ENCODE data around the gene CORO2A.

The CORO2A gene

DNA sequence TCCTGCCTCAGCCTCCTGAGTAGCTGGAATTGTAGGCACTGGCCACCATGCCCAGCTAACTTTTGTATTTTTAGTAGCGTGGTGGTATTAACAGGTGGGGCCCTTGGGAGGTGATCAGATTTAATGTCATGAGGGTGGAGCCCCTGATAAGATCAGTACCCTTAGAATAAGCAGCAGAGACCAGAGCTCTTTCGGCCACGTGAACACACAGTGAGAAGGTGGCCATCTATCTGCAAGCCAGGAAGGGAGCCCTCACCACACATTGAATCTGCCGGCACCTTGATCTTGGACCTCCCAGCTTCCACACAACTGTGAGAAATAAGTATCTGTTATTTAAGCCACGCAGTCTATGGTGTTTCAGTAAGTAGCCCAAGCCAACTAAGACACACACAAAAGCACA lies 40.5 kb upstream of the CORO2A start:
- Histone ChIP-seq H3K27ac (ENCODE audit: insufficient read depth in 1 of 2, low read depth in 1 of 2, low read length in 2 of 2, poor library complexity in 1 of 2, severe bottlenecking in 2 of 2) (no peak overlapping the region), H3K36me3 (ENCODE audit: control insufficient read depth in 4 of 4, insufficient read depth in 4 of 4, low read length in 3 of 4) (peaks cover 0 to 59% (median 20%) of the 10 kb centered on the region in 4 experiments), H3K27me3 (replicated peaks in 2 of 5; ENCODE audit: control insufficient read depth in 4 of 5, insufficient read depth in 5 of 5, low read length in 4 of 5) (no peaks in the 10 kb centered on the region), H3K4me1 (ENCODE audit: control extremely low read depth in 1 of 4, control insufficient read depth in 4 of 4, insufficient read depth in 4 of 4, low read length in 3 of 4) (peaks cover 0 to 5% (median 0%) of the 10 kb centered on the region in 4 experiments), H3K4me3 (ENCODE audit: control insufficient read depth in 1 of 7, extremely low read depth in 1 of 7, insufficient read depth in 4 of 7, low read depth in 2 of 7, low read length in 6 of 7) (no peak overlapping the region), H3K9me3 (ENCODE audit: control extremely low read depth in 1 of 5, control insufficient read depth in 4 of 5, insufficient read depth in 2 of 5, low read depth in 1 of 5, low read length in 4 of 5) (no peaks in the 10 kb centered on the region)
- no peak for DNase-seq
- CTCF ChIA-PET, result interaction anchor here (1.0 to 3.2 kb wide), 6 partner anchors 9 to 114 kb away, joined by 3 to 9 read pairs (median 4); partner anchors contain the start of genes TBC1D2 and TRIM14
- WGBS (ENCODE audit: insufficient coverage), result 96% methylated on average over 4 of the region's 5 CpGs
- POLR2A ChIA-PET, result interaction anchor here (0.6 kb wide), 1 partner anchor 575 kb away, joined by 5 read pairs; no protein-coding TSS in a partner anchor

DNA sequence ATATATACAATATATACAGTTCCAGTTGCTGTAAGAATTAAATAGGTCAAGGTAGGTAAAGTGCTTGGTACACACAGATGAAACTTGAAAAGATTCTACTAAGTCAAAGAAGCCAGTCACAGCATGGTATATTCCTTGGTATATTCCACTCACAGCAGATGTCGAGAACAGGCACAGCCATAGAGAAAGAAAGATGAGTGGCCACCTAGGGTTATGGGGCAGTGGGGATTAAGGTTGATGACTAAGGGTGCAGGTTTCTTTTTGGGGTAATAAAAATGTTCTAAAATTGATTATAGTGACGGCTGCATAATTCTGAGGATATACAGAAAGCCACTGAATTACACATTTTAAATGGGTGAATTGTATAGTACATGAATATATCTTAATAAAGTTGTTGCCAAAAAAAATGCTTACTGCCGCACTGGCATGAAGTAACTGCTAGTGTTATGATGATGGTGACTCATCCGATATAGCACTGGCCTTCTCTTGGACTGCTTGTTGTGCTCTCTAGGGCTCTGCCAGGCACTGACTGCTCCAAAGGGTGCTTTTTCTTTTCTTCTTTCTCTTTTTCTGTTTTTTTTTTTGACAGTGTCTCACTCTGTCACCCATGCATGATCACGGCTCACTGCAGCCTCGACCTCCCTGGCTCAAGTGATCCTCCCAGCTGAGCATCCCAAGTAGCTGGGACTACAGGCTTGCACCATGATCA lies 39.5 kb upstream of the CORO2A start:
- CTCF ChIA-PET, result interaction anchor here (0.6 to 1.5 kb wide), 3 partner anchors 9 to 14 kb away, joined by 3 to 6 read pairs (median 4); no protein-coding TSS in a partner anchor

DNA sequence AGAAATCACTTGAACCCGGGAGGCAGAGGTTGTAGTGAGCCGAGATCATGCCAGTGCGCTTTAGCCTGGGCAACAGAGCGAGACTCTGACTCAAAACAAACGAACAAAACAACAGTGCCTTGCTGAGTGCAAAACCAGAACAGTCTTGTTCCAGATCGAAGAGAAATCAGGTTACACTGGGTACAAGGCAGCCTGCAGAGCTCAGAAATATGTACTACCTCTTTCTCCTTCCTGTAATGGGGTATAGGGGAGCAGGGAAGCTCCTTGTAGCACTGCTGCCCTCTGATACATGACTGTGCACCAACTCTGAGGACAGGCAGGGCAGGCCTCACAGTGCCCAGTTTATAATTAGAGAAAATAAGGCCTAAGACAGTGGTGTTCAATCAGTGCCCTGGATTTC lies 38.4 kb upstream of the CORO2A start:
- no peak for DNase-seq
- Histone ChIP-seq H3K27me3 (replicated peaks in 2 of 5; ENCODE audit: control insufficient read depth in 4 of 5, insufficient read depth in 5 of 5, low read length in 4 of 5) (no peaks in the 10 kb centered on the region), H3K36me3 (ENCODE audit: control insufficient read depth in 4 of 4, insufficient read depth in 4 of 4, low read length in 3 of 4) (peaks cover 3 to 78% (median 31%) of the 10 kb centered on the region in 4 experiments), H3K4me3 (ENCODE audit: control insufficient read depth in 1 of 7, extremely low read depth in 1 of 7, insufficient read depth in 4 of 7, low read depth in 2 of 7, low read length in 6 of 7) (no peak overlapping the region), H3K27ac (ENCODE audit: insufficient read depth in 1 of 2, low read depth in 1 of 2, low read length in 2 of 2, poor library complexity in 1 of 2, severe bottlenecking in 2 of 2) (no peak overlapping the region), H3K4me1 (ENCODE audit: control extremely low read depth in 1 of 4, control insufficient read depth in 4 of 4, insufficient read depth in 4 of 4, low read length in 3 of 4) (peaks cover 0 to 2% (median 0%) of the 10 kb centered on the region in 4 experiments), H3K9me3 (ENCODE audit: control extremely low read depth in 1 of 5, control insufficient read depth in 4 of 5, insufficient read depth in 2 of 5, low read depth in 1 of 5, low read length in 4 of 5) (no peaks in the 10 kb centered on the region)
- ChIA-PET POLR2A (no interaction called here), CTCF (interaction anchor here (1.8 kb wide), 1 partner anchor 11 kb away, joined by 12 read pairs; no protein-coding TSS in a partner anchor)
- WGBS (ENCODE audit: insufficient coverage), result 96% methylated on average over 5 of the region's 6 CpGs

More for the DNA sequence above, 39.5 kb upstream of the CORO2A start:
- Histone ChIP-seq H3K9me3 (ENCODE audit: control extremely low read depth in 1 of 5, control insufficient read depth in 4 of 5, insufficient read depth in 2 of 5, low read depth in 1 of 5, low read length in 4 of 5) (no peaks in the 10 kb centered on the region), H3K27me3 (replicated peaks in 2 of 5; ENCODE audit: control insufficient read depth in 4 of 5, insufficient read depth in 5 of 5, low read length in 4 of 5) (no peaks in the 10 kb centered on the region), H3K27ac (ENCODE audit: insufficient read depth in 1 of 2, low read depth in 1 of 2, low read length in 2 of 2, poor library complexity in 1 of 2, severe bottlenecking in 2 of 2) (no peak overlapping the region), H3K36me3 (ENCODE audit: control insufficient read depth in 4 of 4, insufficient read depth in 4 of 4, low read length in 3 of 4) (peaks cover 0 to 66% (median 24%) of the 10 kb centered on the region in 4 experiments), H3K4me3 (ENCODE audit: control insufficient read depth in 1 of 7, extremely low read depth in 1 of 7, insufficient read depth in 4 of 7, low read depth in 2 of 7, low read length in 6 of 7) (no peak overlapping the region), H3K4me1 (ENCODE audit: control extremely low read depth in 1 of 4, control insufficient read depth in 4 of 4, insufficient read depth in 4 of 4, low read length in 3 of 4) (peaks cover 0 to 2% (median 0%) of the 10 kb centered on the region in 4 experiments)
- 100% methylated on average over 3 of the region's 6 CpGs for WGBS (ENCODE audit: insufficient coverage)
- POLR2A ChIA-PET, result interaction anchor here (0.6 kb wide), 2 partner anchors 19 to 130 kb away, joined by 3 to 4 read pairs; no protein-coding TSS in a partner anchor
- no peak for DNase-seq

DNA sequence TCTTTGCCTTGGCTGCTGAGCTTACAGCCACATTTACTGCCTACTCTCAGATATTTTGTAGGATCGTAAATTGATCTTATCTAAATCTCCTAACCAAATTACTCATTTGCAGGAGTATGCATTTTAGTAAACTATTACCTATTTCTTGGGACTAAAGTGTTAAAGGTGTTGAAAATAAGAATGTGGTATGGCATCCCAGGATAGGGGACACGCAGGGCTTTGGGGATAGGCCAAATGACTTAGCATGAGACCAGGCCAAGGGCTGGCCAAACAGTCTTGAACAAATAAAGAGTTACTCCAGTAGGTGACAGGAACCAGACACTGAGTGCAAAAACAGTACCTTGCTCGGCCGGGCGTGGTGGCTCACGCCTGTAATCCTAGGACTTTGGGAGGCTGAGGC lies 37.9 kb upstream of the CORO2A start:
- H3K36me3 ChIP-seq (ENCODE audit: control insufficient read depth in 4 of 4, insufficient read depth in 4 of 4, low read length in 3 of 4), result peaks cover 3 to 79% (median 32%) of the 10 kb centered on the region in 4 experiments
- H3K27me3 ChIP-seq (replicated peaks in 2 of 5; ENCODE audit: control insufficient read depth in 4 of 5, insufficient read depth in 5 of 5, low read length in 4 of 5), result no peaks in the 10 kb centered on the region
- CTCF ChIA-PET, result interaction anchor here (1.3 to 2.1 kb wide), 3 partner anchors 12 to 25 kb away, joined by 4 to 12 read pairs (median 8); no protein-coding TSS in a partner anchor
- no peak overlapping the region for H3K27ac ChIP-seq (ENCODE audit: insufficient read depth in 1 of 2, low read depth in 1 of 2, low read length in 2 of 2, poor library complexity in 1 of 2, severe bottlenecking in 2 of 2)
- 97% methylated on average over 3 of the region's 6 CpGs for WGBS (ENCODE audit: insufficient coverage)
- H3K4me1 ChIP-seq (ENCODE audit: control extremely low read depth in 1 of 4, control insufficient read depth in 4 of 4, insufficient read depth in 4 of 4, low read length in 3 of 4), result peaks cover 0 to 2% (median 0%) of the 10 kb centered on the region in 4 experiments
- H3K4me3 ChIP-seq (ENCODE audit: control insufficient read depth in 1 of 7, extremely low read depth in 1 of 7, insufficient read depth in 4 of 7, low read depth in 2 of 7, low read length in 6 of 7), result no peak overlapping the region
- no peaks in the 10 kb centered on the region for H3K9me3 ChIP-seq (ENCODE audit: control extremely low read depth in 1 of 5, control insufficient read depth in 4 of 5, insufficient read depth in 2 of 5, low read depth in 1 of 5, low read length in 4 of 5)
- POLR2A ChIA-PET, result no interaction called here
- DNase-seq, result no peak

DNA sequence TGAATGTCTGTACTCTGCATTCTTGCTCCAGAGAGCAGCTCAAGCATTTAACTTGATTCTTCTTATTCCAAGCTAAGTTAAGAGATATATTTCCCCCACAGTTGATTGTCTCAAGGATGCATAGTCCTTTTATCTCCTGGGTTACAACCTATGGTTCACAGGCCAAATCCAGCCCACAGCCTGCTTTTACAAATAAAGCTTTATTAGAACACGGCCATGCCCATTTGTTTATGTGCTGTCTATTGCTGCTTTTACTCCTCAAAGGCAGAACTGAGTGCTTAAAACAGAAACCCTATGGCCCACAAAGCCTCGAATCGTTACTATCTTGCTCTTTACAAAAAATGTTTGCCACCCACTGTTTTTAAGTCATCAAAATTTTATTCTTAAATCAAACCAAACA lies 37.2 kb upstream of the CORO2A start:
- no peak for DNase-seq
- H3K36me3 ChIP-seq (ENCODE audit: control insufficient read depth in 4 of 4, insufficient read depth in 4 of 4, low read length in 3 of 4), result peaks cover 3 to 81% (median 32%) of the 10 kb centered on the region in 4 experiments
- CTCF ChIA-PET, result interaction anchor here (1.3 to 2.1 kb wide), 5 partner anchors 12 to 25 kb away, joined by 3 to 12 read pairs (median 5); no protein-coding TSS in a partner anchor
- POLR2A ChIA-PET, result no interaction called here
- H3K4me3 ChIP-seq (ENCODE audit: control insufficient read depth in 1 of 7, extremely low read depth in 1 of 7, insufficient read depth in 4 of 7, low read depth in 2 of 7, low read length in 6 of 7), result no peak overlapping the region
- H3K27ac ChIP-seq (ENCODE audit: insufficient read depth in 1 of 2, low read depth in 1 of 2, low read length in 2 of 2, poor library complexity in 1 of 2, severe bottlenecking in 2 of 2), result no peak overlapping the region
- H3K27me3 ChIP-seq (replicated peaks in 2 of 5; ENCODE audit: control insufficient read depth in 4 of 5, insufficient read depth in 5 of 5, low read length in 4 of 5), result no peaks in the 10 kb centered on the region
- peaks cover 0 to 2% (median 0%) of the 10 kb centered on the region in 4 experiments for H3K4me1 ChIP-seq (ENCODE audit: control extremely low read depth in 1 of 4, control insufficient read depth in 4 of 4, insufficient read depth in 4 of 4, low read length in 3 of 4)
- WGBS (ENCODE audit: insufficient coverage), result 100% methylated on average over 3 of the region's 3 CpGs
- H3K9me3 ChIP-seq (ENCODE audit: control extremely low read depth in 1 of 5, control insufficient read depth in 4 of 5, insufficient read depth in 2 of 5, low read depth in 1 of 5, low read length in 4 of 5), result no peaks in the 10 kb centered on the region

DNA sequence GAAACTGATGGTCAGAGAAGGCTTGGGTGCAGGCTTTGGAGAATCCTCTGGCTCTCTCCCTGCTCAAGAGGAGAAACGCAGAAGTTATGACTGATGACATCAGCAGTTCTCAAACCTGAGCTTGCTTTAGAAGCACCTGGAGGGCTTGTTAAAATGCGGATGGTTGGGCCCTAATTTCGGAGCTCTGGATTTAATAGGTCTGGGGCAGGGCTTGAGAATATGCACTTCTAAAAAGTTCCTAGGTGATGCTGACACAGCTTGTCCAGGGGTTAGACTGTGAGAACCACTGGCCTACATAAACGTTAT lies 36.6 kb upstream of the CORO2A start:
- WGBS (ENCODE audit: insufficient coverage), result 100% methylated on average over 4 of the region's 4 CpGs
- peaks cover 0 to 2% (median 0%) of the 10 kb centered on the region in 4 experiments for H3K4me1 ChIP-seq (ENCODE audit: control extremely low read depth in 1 of 4, control insufficient read depth in 4 of 4, insufficient read depth in 4 of 4, low read length in 3 of 4)

More for the DNA sequence above, 36.6 kb upstream of the CORO2A start:
- no peak overlapping the region for H3K27ac ChIP-seq (ENCODE audit: insufficient read depth in 1 of 2, low read depth in 1 of 2, low read length in 2 of 2, poor library complexity in 1 of 2, severe bottlenecking in 2 of 2)
- no peaks in the 10 kb centered on the region for H3K9me3 ChIP-seq (ENCODE audit: control extremely low read depth in 1 of 5, control insufficient read depth in 4 of 5, insufficient read depth in 2 of 5, low read depth in 1 of 5, low read length in 4 of 5)
- H3K36me3 ChIP-seq (ENCODE audit: control insufficient read depth in 4 of 4, insufficient read depth in 4 of 4, low read length in 3 of 4), result peaks cover 3 to 75% (median 32%) of the 10 kb centered on the region in 4 experiments
- POLR2A ChIA-PET, result no interaction called here
- CTCF ChIA-PET, result interaction anchor here (1.0 to 2.1 kb wide), 5 partner anchors 11 to 24 kb away, joined by 3 to 12 read pairs (median 5); no protein-coding TSS in a partner anchor
- no peak for DNase-seq
- H3K4me3 ChIP-seq (ENCODE audit: control insufficient read depth in 1 of 7, extremely low read depth in 1 of 7, insufficient read depth in 4 of 7, low read depth in 2 of 7, low read length in 6 of 7), result no peak overlapping the region
- H3K27me3 ChIP-seq (replicated peaks in 2 of 5; ENCODE audit: control insufficient read depth in 4 of 5, insufficient read depth in 5 of 5, low read length in 4 of 5), result no peaks in the 10 kb centered on the region
